ENCODE results near the gene POR.

GRCh38 chr7:75969704-75970498 lies 54.9 kb downstream of the POR start:
- TF ChIP-seq POLR2AphosphoS5 (IDR thresholded peaks at IDR 0.05) = no peak
- TF ChIP-seq CTCF (IDR thresholded peaks at IDR 0.05) = no peak
- no peak for TF ChIP-seq POLR2A (IDR thresholded peaks at IDR 0.05; ENCODE audit: low read depth)

Measured in esophagus muscularis mucosa (tissue), 3 donors.